ENCODE data around the gene KCTD2.

KCTD2 gene

GRCh38 chr17:75046407-75047289 is at the start of gene KCTD2, which contains the start of gene ATP5PD:
KCTD2 (plus strand) TSS chr17:75047225; CDS start chr17:75047251, 26 bp downstream.
ATP5PD (minus strand) TSS chr17:75046969; CDS start chr17:75042650, 4,319 bp downstream.
- TF ChIP-seq CTCF (IDR thresholded peaks at IDR 0.05; ENCODE audit: insufficient read depth, low read length, poor library complexity, severe bottlenecking), result no peak
- no peak for TF ChIP-seq EZH2phosphoT487 (conservative IDR thresholded peaks at IDR 0.05; ENCODE audit: low read length)
- Histone ChIP-seq H3K27ac (ENCODE audit: low read depth, low read length) (peak within 1 kb of the TSS; percentile 46; the same call in 1 of the 2 replicates), H3K36me3 (ENCODE audit: low read length) (0 out of 2 replicates have a peak, but pooled peaks cover under 1% of the 10 kb centered on the region), H3K9me2 (replicated peaks; ENCODE audit: insufficient read depth, low read length) (no peaks in the 10 kb centered on the region), H3F3A (ENCODE audit: insufficient read depth) (0 out of 2 replicates have a peak, but pooled peaks cover 4% of the 10 kb centered on the region), H4K20me1 (ENCODE audit: low read depth, low read length) (no peaks in the 10 kb centered on the region), H3K27me3 (ENCODE audit: low read length) (no peaks in the 10 kb centered on the region), H3K79me2 (ENCODE audit: insufficient read depth, low read length) (peaks cover 9% of the 10 kb centered on the region), H3K4me2 (ENCODE audit: low read depth, low read length, poor library complexity, severe bottlenecking) (peak within 1 kb of the TSS; percentile 87), H2AFZ (ENCODE audit: low read depth, low read length, severe bottlenecking) (peak within 1 kb of the TSS; percentile 73), H3K4me3 (ENCODE audit: insufficient read depth, low read length, poor library complexity, severe bottlenecking) (peak within 1 kb of the TSS; percentile 96), H3K9me3 (ENCODE audit: insufficient read depth, low read length) (no peaks in the 10 kb centered on the region), H3K9ac (ENCODE audit: low read length) (peak within 1 kb of the TSS; percentile 96)

GRCh38 chr17:74998783-74999182 is 48.2 kb upstream of the KCTD2 start:
- no peaks in the 10 kb centered on the region for H3K27me3 ChIP-seq (ENCODE audit: low read length)
- no peaks in the 10 kb centered on the region for H3K9me3 ChIP-seq (ENCODE audit: insufficient read depth, low read length)
- no peaks in the 10 kb centered on the region for H3F3A ChIP-seq (ENCODE audit: insufficient read depth)
- TF ChIP-seq CTCF (IDR thresholded peaks at IDR 0.05; ENCODE audit: insufficient read depth, low read length, poor library complexity, severe bottlenecking) (no peak), EZH2phosphoT487 (conservative IDR thresholded peaks at IDR 0.05; ENCODE audit: low read length) (no peak)
- no peak overlapping the region for H3K4me2 ChIP-seq (ENCODE audit: low read depth, low read length, poor library complexity, severe bottlenecking)
- no peaks in the 10 kb centered on the region for H3K9me2 ChIP-seq (replicated peaks; ENCODE audit: insufficient read depth, low read length)
- no peak overlapping the region for H3K4me3 ChIP-seq (ENCODE audit: insufficient read depth, low read length, poor library complexity, severe bottlenecking)
- H3K36me3 ChIP-seq (ENCODE audit: low read length), result no peaks in the 10 kb centered on the region
- H3K79me2 ChIP-seq (ENCODE audit: insufficient read depth, low read length), result no peaks in the 10 kb centered on the region
- H3K27ac ChIP-seq (ENCODE audit: low read depth, low read length), result no peak overlapping the region
- no peaks in the 10 kb centered on the region for H4K20me1 ChIP-seq (ENCODE audit: low read depth, low read length)
- H2AFZ ChIP-seq (ENCODE audit: low read depth, low read length, severe bottlenecking), result no peak overlapping the region
- H3K9ac ChIP-seq (ENCODE audit: low read length), result no peak overlapping the region

GRCh38 chr17:74999523-74999922 is 47.5 kb upstream of the KCTD2 start:
- Histone ChIP-seq H2AFZ (ENCODE audit: low read depth, low read length, severe bottlenecking) (no peak overlapping the region), H3K9me3 (ENCODE audit: insufficient read depth, low read length) (no peaks in the 10 kb centered on the region), H3K9me2 (replicated peaks; ENCODE audit: insufficient read depth, low read length) (no peaks in the 10 kb centered on the region), H3K9ac (ENCODE audit: low read length) (no peak overlapping the region), H3K36me3 (ENCODE audit: low read length) (no peaks in the 10 kb centered on the region), H3F3A (ENCODE audit: insufficient read depth) (no peaks in the 10 kb centered on the region), H3K4me3 (ENCODE audit: insufficient read depth, low read length, poor library complexity, severe bottlenecking) (no peak overlapping the region), H3K4me2 (ENCODE audit: low read depth, low read length, poor library complexity, severe bottlenecking) (no peak overlapping the region), H3K27ac (ENCODE audit: low read depth, low read length) (no peak overlapping the region), H3K79me2 (ENCODE audit: insufficient read depth, low read length) (no peaks in the 10 kb centered on the region), H3K27me3 (ENCODE audit: low read length) (no peaks in the 10 kb centered on the region), H4K20me1 (ENCODE audit: low read depth, low read length) (no peaks in the 10 kb centered on the region)
- no peak for TF ChIP-seq EZH2phosphoT487 (conservative IDR thresholded peaks at IDR 0.05; ENCODE audit: low read length)
- TF ChIP-seq CTCF (IDR thresholded peaks at IDR 0.05; ENCODE audit: insufficient read depth, low read length, poor library complexity, severe bottlenecking), result no peak
